Natural killer cell (primary cell): ENCODE measurements around the gene FHOD3. TPM values are rescaled to one million over a fixed set of nuclear protein-coding genes. Genes with fewer than 3 reads are reported as not detected.

Source experiments
- ATAC-seq, 3 donors: fragments of 150-1000 bp in 2 of 3; fragments of 200-7000 bp in 1 of 3; cut with Tn5 transposase; 1 replicate in 1 of 3; 2 replicates in 2 of 3; pipeline ENCODE4 v1.10.0; 2021; ENCODE audit warnings: mild to moderate bottlenecking in 2 of 3, moderate library complexity in 2 of 3
- DNase-seq, 2 donors: peaks; one replicate each; pipeline versions ENCODE4 v3.0.0 to v3.0.0-alpha.2; 2013 to 2021; ENCODE audit warnings: mixed read lengths in 1 of 2
- H3K27ac ChIP-seq: one replicate; pipeline ENCODE4 v1.5.1; 2013; ENCODE audit warnings: mild to moderate bottlenecking, low read length
- H3K27me3 ChIP-seq: one replicate; pipeline ENCODE4 v1.6.1; 2013; ENCODE audit warnings: low read length; ENCODE audit not compliant: control insufficient read depth, insufficient read depth
- H3K36me3 ChIP-seq: one replicate; pipeline ENCODE4 v1.6.1; 2013; ENCODE audit warnings: low read length; ENCODE audit not compliant: control insufficient read depth, insufficient read depth
- H3K4me1 ChIP-seq: one replicate; pipeline ENCODE4 v1.6.1; 2013; ENCODE audit warnings: low read length; ENCODE audit not compliant: control insufficient read depth, insufficient read depth
- H3K4me3 ChIP-seq: one replicate; pipeline ENCODE4 v1.5.1; 2013; ENCODE audit warnings: low read length
- H3K9me3 ChIP-seq: one replicate; pipeline ENCODE4 v1.6.1; 2013; ENCODE audit warnings: low read length; ENCODE audit not compliant: control insufficient read depth, insufficient read depth
- H3K27ac Mint-ChIP-seq, 2 donors: one replicate each; pipeline ENCODE4 v1.8.0; 2022; ENCODE audit warnings: mild to moderate bottlenecking in 2 of 2, mixed read lengths in 2 of 2, moderate library complexity in 1 of 2
- H3K27me3 Mint-ChIP-seq, 2 donors: one replicate each; pipeline ENCODE4 v1.8.0; 2022; ENCODE audit warnings: low read depth in 2 of 2, mixed read lengths in 2 of 2
- H3K36me3 Mint-ChIP-seq: one replicate; pipeline ENCODE4 v1.8.0; 2022; ENCODE audit warnings: mixed read lengths
- H3K4me1 Mint-ChIP-seq, 2 donors: one replicate each; pipeline ENCODE4 v1.8.0; 2022; ENCODE audit warnings: mixed read lengths in 2 of 2
- H3K4me3 Mint-ChIP-seq: one replicate; pipeline ENCODE4 v1.8.0; 2022; ENCODE audit warnings: mild to moderate bottlenecking, moderate library complexity, mixed read lengths
- H3K9me3 Mint-ChIP-seq, 2 donors: one replicate each; pipeline ENCODE4 v1.8.0; 2022; ENCODE audit warnings: mixed read lengths in 2 of 2
- CTCF ChIP-seq: fragments of 200-600 bp; IDR thresholded peaks from one replicate; pipeline ENCODE4 v1.8.0; 2022; ENCODE audit warnings: antibody characterized with exemption
- WGBS: methylation state at CpG from one replicate; pipeline ENCODE4 v1.1.7; 2013; ENCODE audit warnings: missing lambda C conversion rate; ENCODE audit not compliant: insufficient coverage; 5-methylcytosine and 5-hydroxymethylcytosine counted together
- intact Hi-C: fragments of 100-400 bp; cut with micrococcal nuclease; formaldehyde crosslinking; loops from one replicate; pipeline ENCODE4 v1.14.2; 2022
- total RNA-seq, 4 donors: library from RNA; stranded (reverse); fragments of 120-200 nt in 1 of 4; gene quantifications; one replicate each; pipeline versions ENCODE4 v1.2.3 to v1.2.4, GENCODE V29; 2013 to 2022

Gene FHOD3
- total RNA-seq, 3 donors from 2014 or later (not counting 1 experiment from before 2014, with no cell fraction given), result not detected

- Mint-ChIP-seq H3K4me3 (no peak overlapping the region), H3K4me1 (no peaks in the 10 kb centered on the region), H3K27ac (no peak overlapping the region), H3K36me3 (no peaks in the 10 kb centered on the region), H3K9me3 (no peaks in the 10 kb centered on the region), H3K27me3 (peaks cover 24 to 55% of the 10 kb centered on the region in 2 donors)
- no peak for TF ChIP-seq CTCF
- Histone ChIP-seq H3K4me3 (no peak overlapping the region), H3K36me3 (no peaks in the 10 kb centered on the region), H3K27ac (no peak overlapping the region), H3K27me3 (peaks cover 28% of the 10 kb centered on the region), H3K9me3 (no peaks in the 10 kb centered on the region), H3K4me1 (peaks cover 9% of the 10 kb centered on the region)
- intact Hi-C loops, result no loop called here
- no peak for DNase-seq
- no peak for ATAC-seq
- 83% methylated on average over 6 of the region's 6 CpGs for WGBS
These were observed 2.7 kb downstream of the FHOD3 start for GRCh38 chr18:36300211-36300610.

- ATAC-seq, result no peak
- 77% methylated on average over 5 of the region's 5 CpGs for WGBS
- H3K4me1 ChIP-seq, result peaks cover 5% of the 10 kb centered on the region
- H3K36me3 ChIP-seq, result no peaks in the 10 kb centered on the region
- H3K36me3 Mint-ChIP-seq, result no peaks in the 10 kb centered on the region
- H3K4me1 Mint-ChIP-seq, result no peaks in the 10 kb centered on the region
- intact Hi-C loops, result no loop called here
- peaks cover 22% of the 10 kb centered on the region for H3K27me3 ChIP-seq
- DNase-seq, result no peak
- H3K9me3 ChIP-seq, result no peaks in the 10 kb centered on the region
- H3K27ac Mint-ChIP-seq, result no peak overlapping the region
- H3K4me3 ChIP-seq, result no peak overlapping the region
- no peak overlapping the region for H3K4me3 Mint-ChIP-seq
- H3K27me3 Mint-ChIP-seq, result peaks cover 33 to 66% of the 10 kb centered on the region in 2 donors
- no peaks in the 10 kb centered on the region for H3K9me3 Mint-ChIP-seq
- no peak overlapping the region for H3K27ac ChIP-seq
- no peak for TF ChIP-seq CTCF
These were observed 4.4 kb downstream of the FHOD3 start for GRCh38 chr18:36301884-36302283.

GRCh38 chr18:36302676-36303075 lies 5.2 kb downstream of the FHOD3 start:
- TF ChIP-seq CTCF, result no peak
- H3K27me3 Mint-ChIP-seq, result peaks cover 33 to 66% of the 10 kb centered on the region in 2 donors
- H3K4me1 Mint-ChIP-seq, result no peaks in the 10 kb centered on the region
- intact Hi-C loops, result no loop called here
- H3K27ac ChIP-seq, result no peak overlapping the region
- no peaks in the 10 kb centered on the region for H3K36me3 ChIP-seq
- H3K36me3 Mint-ChIP-seq, result no peaks in the 10 kb centered on the region
- H3K4me3 Mint-ChIP-seq, result no peak overlapping the region
- no peak overlapping the region for H3K27ac Mint-ChIP-seq
- peaks cover 1% of the 10 kb centered on the region for H3K4me1 ChIP-seq
- no peak overlapping the region for H3K4me3 ChIP-seq
- no peaks in the 10 kb centered on the region for H3K9me3 ChIP-seq
- peaks cover 22% of the 10 kb centered on the region for H3K27me3 ChIP-seq
- no peak for ATAC-seq
- DNase-seq, result no peak
- WGBS, result 92% methylated on average over 2 of the region's 2 CpGs
- H3K9me3 Mint-ChIP-seq, result no peaks in the 10 kb centered on the region

GRCh38 chr18:36303211-36303844 lies 5.8 kb downstream of the FHOD3 start:
- Mint-ChIP-seq H3K9me3 (no peaks in the 10 kb centered on the region), H3K36me3 (no peaks in the 10 kb centered on the region), H3K27ac (no peak overlapping the region), H3K4me1 (no peaks in the 10 kb centered on the region), H3K4me3 (no peak overlapping the region), H3K27me3 (peaks cover 34 to 69% of the 10 kb centered on the region in 2 donors)
- intact Hi-C loops, result no loop called here
- Histone ChIP-seq H3K9me3 (no peaks in the 10 kb centered on the region), H3K27ac (no peak overlapping the region), H3K36me3 (no peaks in the 10 kb centered on the region), H3K4me3 (no peak overlapping the region), H3K4me1 (no peaks in the 10 kb centered on the region), H3K27me3 (peaks cover 22% of the 10 kb centered on the region)
- TF ChIP-seq CTCF, result no peak
- WGBS, result 78% methylated on average over 5 of the region's 6 CpGs
- ATAC-seq (no peak), DNase-seq (no peak)
